ENCODE results near the gene ACTL8. TPM values are rescaled to one million over a fixed set of nuclear protein-coding genes. Genes with fewer than 3 reads are reported as not detected.

Gene ACTL8
- total and polyA plus RNA-seq, 2 experiments from 2014 or later = 0.38 to 0.71 TPM

- TF ChIP-seq ZNF462 (CRISPR knock-in tag; IDR thresholded peaks at IDR 0.05) = no peak
- TF ChIP-seq EZH2 (IDR thresholded peaks at IDR 0.05; ENCODE audit: low read depth, unreplicated experiment) = no peak
- TF ChIP-seq POLR2AphosphoS5 (IDR thresholded peaks at IDR 0.05; ENCODE audit: low read depth) = no peak
- no peak for TF ChIP-seq NANOG (IDR thresholded peaks at IDR 0.05; ENCODE audit: borderline replicate concordance)
Observed at GRCh38 chr1:17706445-17706844, 48.7 kb upstream of the ACTL8 start (continued).

- DNase-seq (ENCODE audit: low spot score) = no peak
- Mint-ChIP-seq H3K36me3 (ENCODE audit: low read depth) (peaks cover 15% of the 10 kb centered on the region), H3K27me3 (ENCODE audit: insufficient read depth, low read depth, poor library complexity) (no peaks in the 10 kb centered on the region), H3K4me1 (peaks cover 4% of the 10 kb centered on the region; the same call in 1 of the 3 replicates), H3K27ac (no peak overlapping the region), H3K4me3 (no peak overlapping the region), H3K9me3 (peaks cover 37% of the 10 kb centered on the region)
- H3K79me2 ChIP-seq (replicated peaks; ENCODE audit: insufficient read depth) = no peaks in the 10 kb centered on the region
- no peaks in the 10 kb centered on the region for H3K4me1 ChIP-seq (ENCODE audit: insufficient read depth)
- H2AFZ ChIP-seq = no peak overlapping the region
- no peak overlapping the region for H3K4me2 ChIP-seq
- no peak overlapping the region for H3K27ac ChIP-seq (ENCODE audit: low read depth)
- no peaks in the 10 kb centered on the region for H3F3A ChIP-seq (replicated peaks; ENCODE audit: low read depth)
- H4K20me1 ChIP-seq (replicated peaks; ENCODE audit: insufficient read depth) = no peaks in the 10 kb centered on the region
- no peaks in the 10 kb centered on the region for H3K27me3 ChIP-seq (ENCODE audit: insufficient read depth)
- no peak overlapping the region for H3K4me3 ChIP-seq
- ATAC-seq = no peak
- no peaks in the 10 kb centered on the region for H3K9me2 ChIP-seq (ENCODE audit: insufficient read depth)
- no peaks in the 10 kb centered on the region for H3K36me3 ChIP-seq (ENCODE audit: insufficient read depth)
- TF ChIP-seq POLR2AphosphoS5 (IDR thresholded peaks at IDR 0.05; ENCODE audit: low read depth) (no peak), JUNB (IDR thresholded peaks at IDR 0.05; ENCODE audit: unreplicated experiment) (no peak), CREB1 (CRISPR knock-in tag; IDR thresholded peaks at IDR 0.05; ENCODE audit: low read depth) (no peak), ZNF462 (CRISPR knock-in tag; IDR thresholded peaks at IDR 0.05) (no peak)
Observed at GRCh38 chr1:17709981-17710380, 45.2 kb upstream of the ACTL8 start.
